HG03442 (cell line): ENCODE results near the gene TEAD4.
"Not testable (repeated sequence)": the region's sequence is repeated elsewhere in the genome, so short reads cannot be mapped to it uniquely, and the experiment has no call there.

Experiments
- ATAC-seq: cut with Tn5 transposase; IDR thresholded peaks from one replicate; pipeline ENCODE4 v1.9.1; 2021; ENCODE audit warnings: mild to moderate bottlenecking, moderate library complexity; ENCODE audit not compliant: unreplicated experiment

Gene TEAD4

GRCh38 chr12:3045494-3045893 lies 86.3 kb downstream of the TEAD4 start:
- no peak for ATAC-seq

GRCh38 chr12:3045989-3046388 lies 86.8 kb downstream of the TEAD4 start:
- ATAC-seq, result no peak

GRCh38 chr12:3046441-3047200 lies 87.4 kb downstream of the TEAD4 start:
- ATAC-seq, result no peak

- no peak for ATAC-seq
Measured at GRCh38 chr12:3047961-3048360, 88.8 kb downstream of the TEAD4 start.

GRCh38 chr12:3048540-3048939 lies 89.3 kb downstream of the TEAD4 start:
- no peak for ATAC-seq

- no peak for ATAC-seq
Measured at GRCh38 chr12:3049176-3049575, 90.0 kb downstream of the TEAD4 start.

- no peak for ATAC-seq
Measured at GRCh38 chr12:3049611-3050249, 90.5 kb downstream of the TEAD4 start.

GRCh38 chr12:3054374-3054773 lies 95.2 kb downstream of the TEAD4 start:
- ATAC-seq, result no peak

GRCh38 chr12:3055026-3055703 lies 96.0 kb downstream of the TEAD4 start:
- ATAC-seq, result no peak

GRCh38 chr12:3055704-3056467 lies 96.7 kb downstream of the TEAD4 start:
- ATAC-seq, result no peak

GRCh38 chr12:3061059-3061458 lies 101.9 kb downstream of the TEAD4 start:
- ATAC-seq, result no peak

GRCh38 chr12:3061501-3062215 lies 102.5 kb downstream of the TEAD4 start:
- no peak for ATAC-seq

GRCh38 chr12:3065300-3065699 lies 106.1 kb downstream of the TEAD4 start:
- ATAC-seq, result no peak

- ATAC-seq, result not testable (repeated sequence)
Measured at GRCh38 chr12:3065846-3066245, 106.6 kb downstream of the TEAD4 start.

GRCh38 chr12:3069714-3070113 lies 110.5 kb downstream of the TEAD4 start:
- ATAC-seq, result no peak

- no peak for ATAC-seq
Measured at GRCh38 chr12:3071107-3071506, 111.9 kb downstream of the TEAD4 start.

- no peak for ATAC-seq
Measured at GRCh38 chr12:3071710-3072109, 112.5 kb downstream of the TEAD4 start.

- ATAC-seq, result peak; percentile 41
Measured at GRCh38 chr12:3073438-3074250, 114.4 kb downstream of the TEAD4 start.

GRCh38 chr12:3075315-3075714 lies 116.1 kb downstream of the TEAD4 start:
- no peak for ATAC-seq
